Measurements from ENCODE around the gene AFF3.

Gene AFF3

GRCh38 chr2:99854236-99854852, 288.0 kb downstream of the AFF3 start:
- Mint-ChIP-seq H3K4me1 (peaks cover 33% of the 10 kb centered on the region), H3K36me3 (ENCODE audit: low read depth) (peaks cover 34% of the 10 kb centered on the region), H3K4me3 (no peak overlapping the region), H3K27ac (no peak overlapping the region), H3K27me3 (ENCODE audit: low read depth, poor library complexity) (no peaks in the 10 kb centered on the region), H3K9me3 (peaks cover 4% of the 10 kb centered on the region)
- no peak for DNase-seq
- TF ChIP-seq, protein P1, sequence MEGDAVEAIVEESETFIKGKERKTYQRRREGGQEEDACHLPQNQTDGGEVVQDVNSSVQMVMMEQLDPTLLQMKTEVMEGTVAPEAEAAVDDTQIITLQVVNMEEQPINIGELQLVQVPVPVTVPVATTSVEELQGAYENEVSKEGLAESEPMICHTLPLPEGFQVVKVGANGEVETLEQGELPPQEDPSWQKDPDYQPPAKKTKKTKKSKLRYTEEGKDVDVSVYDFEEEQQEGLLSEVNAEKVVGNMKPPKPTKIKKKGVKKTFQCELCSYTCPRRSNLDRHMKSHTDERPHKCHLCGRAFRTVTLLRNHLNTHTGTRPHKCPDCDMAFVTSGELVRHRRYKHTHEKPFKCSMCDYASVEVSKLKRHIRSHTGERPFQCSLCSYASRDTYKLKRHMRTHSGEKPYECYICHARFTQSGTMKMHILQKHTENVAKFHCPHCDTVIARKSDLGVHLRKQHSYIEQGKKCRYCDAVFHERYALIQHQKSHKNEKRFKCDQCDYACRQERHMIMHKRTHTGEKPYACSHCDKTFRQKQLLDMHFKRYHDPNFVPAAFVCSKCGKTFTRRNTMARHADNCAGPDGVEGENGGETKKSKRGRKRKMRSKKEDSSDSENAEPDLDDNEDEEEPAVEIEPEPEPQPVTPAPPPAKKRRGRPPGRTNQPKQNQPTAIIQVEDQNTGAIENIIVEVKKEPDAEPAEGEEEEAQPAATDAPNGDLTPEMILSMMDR (IDR thresholded peaks at IDR 0.05), result no peak

DNA sequence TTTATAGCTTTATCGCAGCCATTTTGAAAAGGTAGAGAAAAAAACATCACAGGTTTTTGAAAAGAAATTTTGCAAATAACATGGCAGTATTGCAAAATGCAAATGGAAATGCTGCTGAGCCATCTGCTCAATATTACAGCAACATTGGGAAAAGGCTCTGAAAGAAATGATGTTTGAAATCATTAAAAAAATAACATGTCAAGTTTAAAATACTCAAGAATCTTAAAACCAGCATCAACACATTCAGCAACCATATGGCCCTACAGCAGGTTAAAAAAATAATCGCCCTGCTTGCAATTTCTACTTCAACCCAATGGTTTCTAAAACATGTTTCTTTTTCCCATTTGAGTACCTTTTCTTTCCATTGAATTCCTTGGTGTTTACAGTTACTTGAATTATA, 289.4 kb downstream of the AFF3 start:
- DNase-seq, result no peak
- Mint-ChIP-seq H3K36me3 (ENCODE audit: low read depth) (peaks cover 32% of the 10 kb centered on the region), H3K9me3 (peaks cover 4% of the 10 kb centered on the region), H3K4me1 (peaks cover 28% of the 10 kb centered on the region), H3K27ac (no peak overlapping the region), H3K4me3 (no peak overlapping the region), H3K27me3 (ENCODE audit: low read depth, poor library complexity) (peaks cover 4% of the 10 kb centered on the region)
- TF ChIP-seq, protein P1 (IDR thresholded peaks at IDR 0.05), result no peak

DNA sequence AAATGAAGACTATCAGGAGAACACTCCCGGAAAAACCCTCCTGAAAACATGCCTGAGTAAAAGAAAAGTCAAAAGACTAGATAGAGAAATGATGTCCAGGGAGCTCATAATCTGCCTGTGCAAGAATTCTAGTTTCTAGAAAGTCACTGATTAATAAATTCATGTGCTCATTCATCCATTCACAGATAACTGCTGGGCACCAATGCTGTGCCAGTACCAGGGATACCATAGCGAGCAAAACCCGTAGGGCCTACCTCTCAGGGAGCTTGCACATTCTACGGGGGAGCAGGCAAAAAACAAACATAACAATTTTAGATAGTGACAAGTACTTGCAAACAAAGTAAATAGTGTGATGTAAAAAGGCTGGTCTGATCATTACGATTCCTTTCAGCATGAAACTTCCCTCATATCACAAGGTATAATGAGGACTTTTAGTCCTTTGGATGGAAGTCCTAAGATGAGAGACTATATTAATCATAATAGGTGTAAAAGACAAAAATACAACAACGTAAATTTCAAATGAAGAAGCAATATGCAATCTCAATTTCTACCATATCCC, 289.9 kb downstream of the AFF3 start:
- peaks cover 4% of the 10 kb centered on the region for H3K9me3 Mint-ChIP-seq
- H3K27me3 Mint-ChIP-seq (ENCODE audit: low read depth, poor library complexity), result peaks cover 7% of the 10 kb centered on the region
- peaks cover 33% of the 10 kb centered on the region for H3K36me3 Mint-ChIP-seq (ENCODE audit: low read depth)
- TF ChIP-seq, protein P1 (IDR thresholded peaks at IDR 0.05), result no peak
- no peak overlapping the region for H3K27ac Mint-ChIP-seq
- peaks cover 29% of the 10 kb centered on the region for H3K4me1 Mint-ChIP-seq
- no peak overlapping the region for H3K4me3 Mint-ChIP-seq
- no peak for DNase-seq

DNA sequence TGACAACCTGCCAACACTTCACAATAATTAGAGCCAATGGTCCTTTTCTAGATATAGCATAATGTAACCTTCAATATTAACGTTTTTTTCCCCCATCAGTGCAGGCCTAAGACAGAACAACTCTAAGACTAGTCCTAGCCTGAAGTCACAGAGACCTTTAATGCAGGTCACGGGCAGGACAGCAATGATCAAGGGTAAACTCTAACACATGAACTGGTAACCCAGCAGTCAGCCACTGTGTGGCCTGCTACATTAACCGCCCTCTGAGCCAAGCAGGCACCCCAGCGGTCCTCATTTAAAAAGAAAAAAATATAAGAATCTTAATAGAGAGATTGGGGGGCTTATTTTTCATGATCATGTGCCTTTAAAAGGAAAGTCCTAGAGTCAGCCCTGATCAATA, 290.6 kb downstream of the AFF3 start:
- no peak for DNase-seq
- no peak overlapping the region for H3K27ac Mint-ChIP-seq
- H3K27me3 Mint-ChIP-seq (ENCODE audit: low read depth, poor library complexity), result peaks cover 7% of the 10 kb centered on the region
- TF ChIP-seq, protein P1 (IDR thresholded peaks at IDR 0.05), result no peak
- H3K4me1 Mint-ChIP-seq, result peaks cover 29% of the 10 kb centered on the region
- H3K36me3 Mint-ChIP-seq (ENCODE audit: low read depth), result peaks cover 37% of the 10 kb centered on the region
- no peak overlapping the region for H3K4me3 Mint-ChIP-seq
- peaks cover 4% of the 10 kb centered on the region for H3K9me3 Mint-ChIP-seq

DNA sequence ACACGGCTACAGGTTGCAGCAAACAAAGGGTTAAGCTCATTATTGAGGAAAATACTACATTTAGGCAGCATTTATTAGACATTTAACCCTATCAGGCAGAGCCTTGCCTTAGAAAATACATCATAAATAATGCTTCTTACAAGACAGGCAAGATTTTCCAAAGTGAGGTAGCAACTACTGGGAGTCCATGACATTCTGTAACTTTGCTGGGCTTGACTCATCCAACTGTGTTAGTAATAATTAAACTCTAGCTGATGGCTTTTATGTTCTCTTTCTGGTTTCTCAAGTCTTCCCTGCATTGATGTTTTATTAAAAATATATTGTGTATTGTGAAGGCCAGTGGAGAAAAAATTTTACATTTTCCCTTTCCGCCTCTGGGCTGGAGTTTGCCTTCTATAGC, 291.3 kb downstream of the AFF3 start:
- H3K4me1 Mint-ChIP-seq, result peaks cover 29% of the 10 kb centered on the region
- no peak overlapping the region for H3K4me3 Mint-ChIP-seq
- DNase-seq, result no peak
- TF ChIP-seq, protein P1 (IDR thresholded peaks at IDR 0.05), result no peak
- no peak overlapping the region for H3K27ac Mint-ChIP-seq
- H3K27me3 Mint-ChIP-seq (ENCODE audit: low read depth, poor library complexity), result peaks cover 7% of the 10 kb centered on the region
- peaks cover 37% of the 10 kb centered on the region for H3K36me3 Mint-ChIP-seq (ENCODE audit: low read depth)
- H3K9me3 Mint-ChIP-seq, result peaks cover 2% of the 10 kb centered on the region
